ENCODE results near the gene RCAN1.
"Not testable (repeated sequence)": the region's sequence is repeated elsewhere in the genome, so short reads cannot be mapped to it uniquely, and the experiment has no call there.

The RCAN1 gene

GRCh38 chr21:34559089-34559631 lies 55.8 kb downstream of the RCAN1 start:
- ATAC-seq (replicated peaks) (peak in 1 of 2 donors; percentile 60), DNase-seq (no peak)
- H3K36me3 Mint-ChIP-seq, result peaks cover 27 to 38% of the 10 kb centered on the region in 2 donors
- H3K27ac Mint-ChIP-seq, result no peak overlapping the region
- peaks cover 10 to 18% of the 10 kb centered on the region in 2 donors for H3K4me1 Mint-ChIP-seq
- H3K4me3 Mint-ChIP-seq, result no peak overlapping the region
- peaks cover 17 to 22% of the 10 kb centered on the region in 2 donors for H3K9me3 Mint-ChIP-seq
- no peaks in the 10 kb centered on the region for H3K27me3 Mint-ChIP-seq

- H3K4me1 Mint-ChIP-seq, result peaks cover 7 to 19% of the 10 kb centered on the region in 2 donors
- peaks cover 11 to 17% of the 10 kb centered on the region in 2 donors for H3K9me3 Mint-ChIP-seq
- no peaks in the 10 kb centered on the region for H3K27me3 Mint-ChIP-seq
- ATAC-seq (replicated peaks) (no peak), DNase-seq (no peak)
- peaks cover 21 to 32% of the 10 kb centered on the region in 2 donors for H3K36me3 Mint-ChIP-seq
- H3K4me3 Mint-ChIP-seq, result no peak overlapping the region
- H3K27ac Mint-ChIP-seq, result no peak overlapping the region
Measured at GRCh38 chr21:34558166-34558565, 56.7 kb downstream of the RCAN1 start.

DNA sequence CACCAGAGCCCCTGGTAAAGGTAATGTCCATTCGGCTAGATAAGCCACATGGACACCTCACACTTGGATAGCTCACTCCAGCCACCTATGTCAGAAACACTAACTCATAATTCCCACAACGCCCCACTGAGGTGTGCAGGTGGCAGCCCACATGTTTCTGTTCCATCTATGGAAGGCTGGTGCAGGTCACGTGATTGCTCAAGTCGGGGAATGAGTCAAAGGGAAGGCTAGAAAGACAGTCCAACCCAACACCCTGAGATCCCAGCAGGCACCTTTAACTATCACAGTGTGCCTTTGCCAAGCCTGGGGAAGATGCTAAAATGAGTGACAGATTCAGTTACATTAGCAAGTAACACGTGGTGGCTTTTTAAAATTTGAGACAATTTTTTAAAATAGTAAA lies 57.7 kb downstream of the RCAN1 start:
- ATAC-seq (replicated peaks), result peak; percentile 69 to 72
- peaks cover 17 to 24% of the 10 kb centered on the region in 2 donors for H3K36me3 Mint-ChIP-seq
- DNase-seq, result no peak
- no peak overlapping the region for H3K27ac Mint-ChIP-seq
- H3K4me1 Mint-ChIP-seq, result peaks cover 10 to 24% of the 10 kb centered on the region in 2 donors
- no peak overlapping the region for H3K4me3 Mint-ChIP-seq
- H3K27me3 Mint-ChIP-seq, result no peaks in the 10 kb centered on the region
- peaks cover 11 to 12% of the 10 kb centered on the region in 2 donors for H3K9me3 Mint-ChIP-seq

DNA sequence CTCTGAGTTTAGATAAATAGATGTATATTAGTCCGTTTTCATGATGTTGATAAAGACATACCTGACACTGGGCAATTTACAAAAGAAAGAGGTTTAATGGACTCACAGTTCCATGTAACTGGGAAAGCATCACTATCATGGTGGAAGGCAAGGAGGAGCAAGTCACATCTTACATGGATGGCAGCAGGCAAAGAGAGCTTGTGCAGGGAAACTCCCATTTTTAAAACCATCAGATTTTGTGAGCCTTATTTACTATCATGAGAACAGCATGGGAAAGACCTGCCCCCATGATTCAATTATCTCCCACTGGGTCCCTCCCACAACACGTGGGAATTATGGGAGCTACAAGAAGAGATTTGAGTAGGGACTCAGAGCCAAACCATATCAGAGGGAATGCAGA lies 60.2 kb downstream of the RCAN1 start:
- ATAC-seq (replicated peaks); DNase-seq; H3K4me3 Mint-ChIP-seq; H3K27me3 Mint-ChIP-seq: not testable (repeated sequence)
- H3K4me1 Mint-ChIP-seq, result peaks cover 10 to 19% of the 10 kb centered on the region in 2 donors
- peaks cover 25 to 34% of the 10 kb centered on the region in 2 donors for H3K36me3 Mint-ChIP-seq
- H3K9me3 Mint-ChIP-seq, result peaks cover 12 to 14% of the 10 kb centered on the region in 2 donors
- H3K27ac Mint-ChIP-seq, result peak overlapping the region; percentile 31

DNA sequence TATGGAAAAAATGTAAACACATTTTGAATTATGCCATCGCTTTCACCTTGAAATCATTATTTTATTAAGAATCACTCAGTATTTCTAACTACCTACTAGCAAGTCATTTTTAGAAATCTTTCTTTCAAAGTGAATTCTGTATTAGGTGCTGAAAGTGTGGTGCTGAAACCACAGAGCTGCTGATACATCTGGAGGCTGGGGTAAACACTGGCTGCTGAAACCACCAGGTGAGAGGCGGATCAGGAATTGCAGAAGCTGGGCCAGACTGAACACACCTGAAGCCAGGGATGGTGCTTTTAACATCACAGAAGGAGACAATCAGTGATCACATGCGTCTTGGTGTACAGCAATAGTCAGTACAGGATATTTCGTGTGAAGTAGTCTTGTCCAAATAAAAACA lies 60.7 kb downstream of the RCAN1 start:
- ATAC-seq (replicated peaks) (no peak), DNase-seq (no peak)
- H3K9me3 Mint-ChIP-seq, result peaks cover 12 to 14% of the 10 kb centered on the region in 2 donors
- no peaks in the 10 kb centered on the region for H3K27me3 Mint-ChIP-seq
- H3K4me3 Mint-ChIP-seq, result no peak overlapping the region
- peaks cover 27 to 37% of the 10 kb centered on the region in 2 donors for H3K36me3 Mint-ChIP-seq
- H3K27ac Mint-ChIP-seq, result no peak overlapping the region
- H3K4me1 Mint-ChIP-seq, result peaks cover 10 to 22% of the 10 kb centered on the region in 2 donors

- Mint-ChIP-seq H3K27ac (peak overlapping the region; percentile 79), H3K4me3 (no peak overlapping the region), H3K4me1 (peaks cover 13 to 28% of the 10 kb centered on the region in 2 donors), H3K27me3 (no peaks in the 10 kb centered on the region), H3K36me3 (peaks cover 27 to 41% of the 10 kb centered on the region in 2 donors), H3K9me3 (peaks cover 12 to 14% of the 10 kb centered on the region in 2 donors)
- ATAC-seq (replicated peaks) (peak; percentile 53 to 57), DNase-seq (no peak)
Measured at GRCh38 chr21:34553151-34553952, 61.6 kb downstream of the RCAN1 start.

DNA sequence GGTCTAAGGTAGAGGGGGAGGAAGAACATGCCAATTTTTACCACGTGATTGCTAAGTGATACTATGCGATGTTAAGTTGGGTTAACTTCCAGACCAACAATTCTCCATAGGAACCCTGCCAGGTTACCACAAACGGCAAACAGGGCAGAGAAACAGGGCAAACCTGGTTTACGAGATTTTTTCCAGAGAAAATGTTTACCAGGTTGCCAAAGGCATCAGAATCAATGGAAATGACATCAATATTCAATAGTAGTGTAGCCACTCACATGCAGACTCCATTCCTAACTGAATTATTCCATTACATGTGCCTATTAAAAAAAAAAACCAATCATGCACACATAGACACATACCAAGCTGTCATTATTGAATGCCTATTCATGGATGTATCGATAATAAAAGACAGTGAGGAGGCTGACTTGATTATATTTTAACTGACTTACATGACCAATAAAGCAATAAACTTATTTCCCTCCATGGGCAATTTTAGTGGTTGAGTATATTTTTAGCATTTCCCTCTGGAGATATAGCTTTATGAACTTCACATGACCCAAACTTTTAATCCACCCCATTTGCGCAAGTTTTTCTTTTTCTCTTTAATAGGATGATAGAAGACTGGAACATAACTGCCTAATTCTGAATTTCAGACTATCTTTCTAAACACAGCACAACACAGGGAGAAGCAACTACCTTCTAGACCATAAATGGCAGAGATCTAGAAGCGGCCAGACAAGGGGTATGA lies 62.4 kb downstream of the RCAN1 start:
- H3K27ac Mint-ChIP-seq, result peak overlapping the region; percentile 79
- H3K36me3 Mint-ChIP-seq, result peaks cover 24 to 41% of the 10 kb centered on the region in 2 donors
- ATAC-seq (replicated peaks) (no peak), DNase-seq (no peak)
- H3K9me3 Mint-ChIP-seq, result peaks cover 12 to 14% of the 10 kb centered on the region in 2 donors
- peaks cover 11 to 33% of the 10 kb centered on the region in 2 donors for H3K4me1 Mint-ChIP-seq
- H3K27me3 Mint-ChIP-seq, result no peaks in the 10 kb centered on the region
- H3K4me3 Mint-ChIP-seq, result no peak overlapping the region

GRCh38 chr21:34550182-34550799 lies 64.6 kb downstream of the RCAN1 start:
- ATAC-seq (replicated peaks) (no peak), DNase-seq (no peak)
- H3K4me1 Mint-ChIP-seq, result peaks cover 22 to 54% of the 10 kb centered on the region in 2 donors
- H3K4me3 Mint-ChIP-seq, result no peak overlapping the region
- peaks cover 22 to 37% of the 10 kb centered on the region in 2 donors for H3K36me3 Mint-ChIP-seq
- H3K27ac Mint-ChIP-seq, result no peak overlapping the region
- H3K27me3 Mint-ChIP-seq, result no peaks in the 10 kb centered on the region
- peaks cover 12 to 14% of the 10 kb centered on the region in 2 donors for H3K9me3 Mint-ChIP-seq

GRCh38 chr21:34548781-34549376 lies 66.0 kb downstream of the RCAN1 start:
- DNase-seq (no peak), ATAC-seq (replicated peaks) (no peak)
- Mint-ChIP-seq H3K4me1 (peaks cover 32 to 68% of the 10 kb centered on the region in 2 donors), H3K4me3 (no peak overlapping the region), H3K9me3 (peaks cover 0 to 6% of the 10 kb centered on the region in 2 donors), H3K36me3 (peaks cover 16 to 29% of the 10 kb centered on the region in 2 donors), H3K27ac (peak overlapping the region; percentile 90), H3K27me3 (no peaks in the 10 kb centered on the region)

- H3K4me3 Mint-ChIP-seq, result peak overlapping the region; percentile 15 to 30
- ATAC-seq (replicated peaks) (peak; percentile 49 to 55), DNase-seq (no peak)
- peaks cover 34 to 68% of the 10 kb centered on the region in 2 donors for H3K4me1 Mint-ChIP-seq
- peaks cover 24 to 38% of the 10 kb centered on the region in 2 donors for H3K36me3 Mint-ChIP-seq
- H3K9me3 Mint-ChIP-seq, result peaks cover 8 to 13% of the 10 kb centered on the region in 2 donors
- peak overlapping the region; percentile 84 for H3K27ac Mint-ChIP-seq
- H3K27me3 Mint-ChIP-seq, result no peaks in the 10 kb centered on the region
Measured at GRCh38 chr21:34546542-34546941, 68.4 kb downstream of the RCAN1 start.

- H3K4me3 Mint-ChIP-seq, result peak overlapping the region; percentile 62 to 78
- H3K4me1 Mint-ChIP-seq, result peaks cover 34 to 68% of the 10 kb centered on the region in 2 donors
- DNase-seq (peak; percentile 72), ATAC-seq (replicated peaks) (peak; percentile 89)
- peaks cover 23 to 32% of the 10 kb centered on the region in 2 donors for H3K36me3 Mint-ChIP-seq
- no peaks in the 10 kb centered on the region for H3K27me3 Mint-ChIP-seq
- peaks cover 8 to 13% of the 10 kb centered on the region in 2 donors for H3K9me3 Mint-ChIP-seq
- H3K27ac Mint-ChIP-seq, result peak overlapping the region; percentile 97
Measured at GRCh38 chr21:34545079-34545884, 69.6 kb downstream of the RCAN1 start.

GRCh38 chr21:34544032-34544496 lies 70.8 kb downstream of the RCAN1 start:
- H3K27ac Mint-ChIP-seq, result peak overlapping the region; percentile 97
- ATAC-seq (replicated peaks) (peak in 1 of 2 donors; percentile 20), DNase-seq (peak; percentile 37)
- peaks cover 5 to 13% of the 10 kb centered on the region in 2 donors for H3K9me3 Mint-ChIP-seq
- peak overlapping the region in 1 of 2 donors; percentile 17 for H3K4me3 Mint-ChIP-seq
- peaks cover 17 to 22% of the 10 kb centered on the region in 2 donors for H3K36me3 Mint-ChIP-seq
- H3K27me3 Mint-ChIP-seq, result no peaks in the 10 kb centered on the region
- peaks cover 33 to 68% of the 10 kb centered on the region in 2 donors for H3K4me1 Mint-ChIP-seq

DNA sequence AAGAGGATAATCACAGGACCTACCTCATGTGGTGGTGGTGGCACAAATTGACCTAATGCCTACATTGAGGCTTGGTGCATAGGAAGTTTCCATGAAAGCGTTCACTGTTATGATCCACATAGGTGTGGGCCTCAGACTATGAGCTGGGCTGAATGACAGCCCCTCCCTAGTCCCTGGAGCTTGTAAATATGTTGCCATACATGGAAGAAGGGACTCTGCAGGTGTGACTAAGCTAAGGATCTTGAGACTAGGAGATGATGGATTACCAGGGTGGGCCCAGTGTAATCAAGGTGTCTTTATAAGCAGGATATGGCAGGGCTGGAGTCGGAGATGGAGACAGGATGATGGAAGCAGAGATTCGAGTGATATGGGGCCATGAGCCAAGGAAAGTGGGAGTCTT lies 71.9 kb downstream of the RCAN1 start:
- DNase-seq (no peak), ATAC-seq (replicated peaks) (no peak)
- peak overlapping the region; percentile 92 for H3K27ac Mint-ChIP-seq
- peaks cover 31 to 71% of the 10 kb centered on the region in 2 donors for H3K4me1 Mint-ChIP-seq
- peaks cover 19 to 20% of the 10 kb centered on the region in 2 donors for H3K36me3 Mint-ChIP-seq
- H3K27me3 Mint-ChIP-seq, result no peaks in the 10 kb centered on the region
- H3K9me3 Mint-ChIP-seq, result peaks cover 5 to 13% of the 10 kb centered on the region in 2 donors
- peak overlapping the region in 1 of 2 donors; percentile 13 for H3K4me3 Mint-ChIP-seq

Data from stimulated activated naive B cell treated with anti-CD40 and anti-IgM and Interleukin-4, amounts not matched to agents 10 μg/mL and 1 μg/mL and 100 μg/mL, for 72 hours (primary cell).